NCI-H2081 (cell line): ENCODE data around the gene GUK1.
"Not testable (repeated sequence)": the region's sequence is repeated elsewhere in the genome, so short reads cannot be mapped to it uniquely, and the experiment has no call there.

Experiments used
- DNase-seq, 2 experiments: peaks; one replicate each; lab custom pipeline; 2025; lab: John Stamatoyannopoulos, UW

Gene GUK1

GRCh38 chr1:228104526-228105269, 35.4 kb upstream of the GUK1 start:
- no peak for DNase-seq

GRCh38 chr1:228105270-228105995, 34.6 kb upstream of the GUK1 start:
- DNase-seq = no peak

DNA sequence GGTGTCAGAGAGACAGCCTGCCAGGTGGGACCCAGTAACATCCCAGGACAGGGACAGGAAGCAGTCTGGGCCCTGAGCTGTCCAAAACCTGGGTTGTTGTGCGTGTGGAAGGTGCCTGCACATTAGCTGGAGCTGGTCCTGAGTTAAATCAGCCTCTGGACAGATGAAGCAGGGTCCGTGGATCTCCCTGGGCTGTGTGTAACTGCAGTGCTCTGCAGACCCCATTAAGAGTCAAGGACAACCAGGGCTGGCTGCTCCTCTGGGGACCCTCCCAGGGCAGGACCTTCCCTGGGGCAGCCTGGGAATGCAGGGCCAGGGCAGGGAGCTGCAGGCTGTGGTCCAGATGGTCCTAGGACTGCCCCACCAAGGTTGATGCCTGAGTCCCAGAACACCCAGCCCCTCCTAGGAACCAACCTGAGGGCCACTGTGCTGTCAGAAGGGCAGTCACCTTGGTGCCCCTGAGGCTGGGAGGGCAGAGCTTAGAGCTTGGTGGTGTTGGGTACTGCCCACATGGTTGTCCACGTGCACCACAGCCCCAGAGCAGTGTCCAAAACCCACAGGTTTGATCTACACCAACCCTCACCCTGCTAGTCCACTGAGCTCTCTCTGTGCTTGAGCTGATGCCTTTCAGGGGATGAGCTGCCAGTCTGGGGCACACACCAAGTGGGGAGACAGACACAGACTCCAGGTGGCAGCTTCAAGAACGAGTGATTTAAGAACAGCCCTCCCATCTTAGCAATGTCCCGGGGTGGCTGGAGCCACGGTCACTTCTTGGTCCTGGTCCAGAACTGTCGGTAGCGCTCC, 33.9 kb upstream of the GUK1 start:
- no peak for DNase-seq

DNA sequence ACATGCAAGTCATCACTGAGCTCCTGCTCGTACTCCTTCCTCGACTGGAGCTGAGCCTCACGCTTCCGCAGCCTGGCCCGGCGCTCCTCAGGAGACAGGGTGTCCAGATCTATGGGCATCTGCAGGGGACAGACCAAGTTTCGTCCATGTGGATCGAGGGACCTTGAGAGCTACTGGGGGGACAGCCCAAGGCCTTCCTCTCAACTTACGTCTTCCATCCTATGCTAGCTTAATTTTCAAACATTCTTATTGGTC, 33.4 kb upstream of the GUK1 start:
- DNase-seq = no peak

GRCh38 chr1:228107636-228108035, 32.4 kb upstream of the GUK1 start:
- DNase-seq = no peak

DNA sequence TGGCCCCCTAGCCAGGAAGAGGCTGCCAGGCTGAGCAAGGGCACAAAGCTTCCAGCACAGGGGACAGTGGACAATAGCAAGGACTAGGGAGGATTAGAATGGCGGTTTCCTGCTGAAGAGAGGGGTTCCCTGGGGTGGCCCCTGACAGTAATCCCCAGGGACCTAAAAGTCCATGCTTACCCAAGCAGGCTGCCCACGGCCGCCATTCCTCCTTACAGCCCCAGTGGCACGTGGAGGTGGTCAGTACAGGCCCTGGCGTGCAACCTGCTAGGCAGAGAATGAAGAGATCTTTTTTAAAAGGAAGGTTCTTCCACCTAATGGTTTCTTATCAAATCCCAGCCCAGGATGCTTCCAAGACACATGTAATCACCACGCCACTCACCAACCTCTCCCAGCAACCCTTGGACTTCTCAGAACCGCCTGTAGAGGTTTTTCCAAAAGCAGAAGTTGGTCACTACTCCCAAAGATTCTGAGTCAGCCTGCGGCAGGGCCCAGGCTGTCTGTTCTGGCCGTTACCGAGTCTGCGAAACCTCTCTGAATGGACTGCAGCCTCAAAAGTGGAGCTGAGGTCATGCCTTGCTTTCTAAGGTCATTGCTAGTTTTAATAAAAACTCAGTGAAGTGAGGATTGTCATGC, 31.9 kb upstream of the GUK1 start:
- DNase-seq = no peak

GRCh38 chr1:228108742-228109072, 31.4 kb upstream of the GUK1 start:
- no peak for DNase-seq

- peak; percentile 96 to 97 for DNase-seq
These were observed 30.8 kb upstream of the GUK1 start, which contains the start of gene MRPL55 for GRCh38 chr1:228109073-228109961. Gene MRPL55 (minus strand): TSS chr1:228109299. CDS start chr1:228108260, 1,039 bp downstream.

GRCh38 chr1:228109962-228110488, 30.1 kb upstream of the GUK1 start:
- DNase-seq = peak in 1 of 2 experiments; percentile 31

DNA sequence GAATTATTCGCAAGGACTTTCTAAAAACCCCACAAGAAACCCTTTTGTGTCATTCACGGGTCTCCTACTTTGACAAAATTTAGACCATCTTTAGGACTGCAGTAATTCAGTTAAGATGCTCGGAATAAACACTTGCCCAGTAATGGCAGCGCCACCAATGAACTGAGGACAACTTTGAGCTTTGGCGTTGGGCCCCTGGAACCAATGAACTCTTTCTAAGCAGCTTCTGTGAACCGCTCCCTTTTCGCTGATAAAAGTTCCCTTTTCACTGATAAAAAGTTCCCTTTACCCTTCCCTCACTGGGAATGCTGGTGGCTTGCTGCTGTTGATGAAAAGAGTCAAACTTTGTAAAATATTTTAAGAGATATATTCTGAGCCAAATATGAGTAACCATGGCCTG, 29.5 kb upstream of the GUK1 start:
- DNase-seq = no peak

- not testable (repeated sequence) for DNase-seq
These were observed 28.8 kb upstream of the GUK1 start for GRCh38 chr1:228111315-228111714.

GRCh38 chr1:228112167-228112566, 27.9 kb upstream of the GUK1 start:
- no peak for DNase-seq

DNA sequence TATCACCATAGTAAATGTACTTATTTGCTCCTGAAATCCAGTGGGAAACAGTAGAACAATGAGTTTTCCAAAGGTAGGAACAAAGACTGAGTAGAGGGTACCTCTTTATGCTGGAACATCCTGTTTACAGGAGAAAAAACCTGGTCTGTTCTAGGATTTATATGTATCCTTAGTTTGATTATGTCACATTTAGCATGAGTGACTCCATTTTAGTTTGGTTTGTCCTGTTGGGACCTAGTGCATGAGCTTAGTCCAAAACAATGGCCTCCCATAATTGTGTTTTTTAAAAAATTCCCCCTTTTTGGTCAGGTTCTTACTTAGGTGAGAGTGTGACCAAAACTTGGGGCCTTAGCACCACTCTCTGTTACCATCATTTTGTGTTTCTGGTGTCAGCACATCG, 27.5 kb upstream of the GUK1 start:
- DNase-seq = no peak

GRCh38 chr1:228114827-228115226, 25.3 kb upstream of the GUK1 start:
- no peak for DNase-seq

- no peak for DNase-seq
These were observed 22.7 kb upstream of the GUK1 start for GRCh38 chr1:228117335-228117734.

DNA sequence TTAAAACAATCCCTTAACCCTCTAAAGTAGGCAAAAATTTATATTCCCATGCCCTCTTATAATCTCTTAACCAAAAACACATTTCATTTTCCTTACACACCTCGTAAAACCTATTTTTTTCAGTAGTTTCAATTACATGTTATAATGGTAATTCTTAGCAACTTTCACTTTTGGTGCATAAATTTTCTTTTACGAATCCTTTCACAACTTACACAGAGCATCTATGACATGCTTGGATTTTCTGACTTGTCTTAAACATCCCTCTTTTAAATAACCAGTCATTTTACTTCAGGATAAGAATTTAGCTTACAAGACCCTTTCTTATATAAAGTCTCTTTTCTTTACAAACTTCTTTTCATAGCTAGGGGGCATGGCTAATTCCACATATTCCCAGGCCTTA, 22.0 kb upstream of the GUK1 start:
- no peak for DNase-seq

GRCh38 chr1:228120351-228120750, 19.7 kb upstream of the GUK1 start:
- no peak for DNase-seq

DNA sequence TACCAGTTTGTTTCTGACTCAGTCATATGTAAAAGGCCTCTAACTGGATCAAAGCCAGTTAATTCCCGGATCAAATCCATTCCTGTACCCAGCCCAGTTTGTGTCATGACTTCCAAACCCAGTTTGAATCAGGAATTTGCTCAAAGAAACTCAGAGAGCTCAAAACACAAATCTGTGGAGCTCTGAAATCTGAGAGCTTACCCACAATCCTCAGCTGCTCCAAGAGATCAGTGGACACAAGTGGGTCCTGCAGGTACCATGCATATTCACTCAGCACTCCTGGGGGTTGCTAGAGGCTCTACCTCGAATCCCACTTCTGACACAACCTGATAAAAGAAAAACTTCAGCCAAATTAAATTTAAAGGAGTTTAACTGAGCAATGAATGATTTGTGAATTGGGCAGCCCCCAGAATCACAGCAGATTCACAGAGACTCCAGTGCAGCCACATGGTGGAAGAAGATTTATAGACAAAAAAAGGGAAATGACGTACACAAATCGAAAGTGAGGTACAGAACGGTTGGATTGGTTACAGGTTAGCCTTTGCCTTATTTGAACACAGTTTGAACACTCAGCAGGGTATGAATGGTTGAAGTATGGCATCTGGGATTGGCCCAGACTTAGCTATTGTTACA, 19.1 kb upstream of the GUK1 start:
- DNase-seq = no peak

GRCh38 chr1:228122921-228123441, 17.1 kb upstream of the GUK1 start:
- no peak for DNase-seq

GRCh38 chr1:228123505-228123904, 16.6 kb upstream of the GUK1 start:
- DNase-seq = no peak

DNA sequence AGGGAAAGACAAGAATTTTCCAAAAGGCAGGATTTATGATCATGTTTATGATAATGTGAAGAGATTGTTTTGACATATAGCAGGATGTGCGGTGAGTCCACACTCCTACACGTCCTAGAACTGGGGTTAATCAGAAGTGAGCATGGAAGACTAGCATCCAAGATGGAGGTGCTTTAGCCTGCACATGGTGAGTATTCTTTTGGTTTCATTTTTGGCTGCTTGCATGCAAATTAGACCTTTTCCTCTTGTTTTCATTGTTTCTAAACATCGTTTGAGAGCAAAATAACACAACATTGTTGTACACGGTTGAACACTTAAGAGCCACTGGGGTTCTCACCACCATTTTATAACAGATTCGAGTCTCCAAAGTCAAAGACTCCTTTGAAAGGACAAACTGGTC, 14.9 kb upstream of the GUK1 start:
- no peak for DNase-seq
